UCSD-AML1 (cell line): ENCODE measurements around the gene ST7L.
"Not testable (repeated sequence)": the region's sequence is repeated elsewhere in the genome, so short reads cannot be mapped to it uniquely, and the experiment has no call there.

ENCODE experiments used
- DNase-seq: peaks from one replicate; lab custom pipeline; 2025; ENCODE audit not compliant: unreplicated experiment; lab: John Stamatoyannopoulos, UW

ST7L gene

GRCh38 chr1:112618721-112619517 is at the start of gene ST7L:
Gene ST7L, minus strand, starts transcription at chr1:112619141. Its CDS starts 28 bp downstream, at chr1:112619113.
- peak; percentile 73 for DNase-seq

GRCh38 chr1:112666946-112667345 is 48.0 kb upstream of the ST7L start:
- DNase-seq = no peak

- DNase-seq = no peak
These were observed 46.9 kb upstream of the ST7L start for GRCh38 chr1:112665857-112666256.

GRCh38 chr1:112651205-112651604 is 32.3 kb upstream of the ST7L start:
- DNase-seq = no peak

- no peak for DNase-seq
These were observed 27.3 kb upstream of the ST7L start for GRCh38 chr1:112646225-112646624.

- no peak for DNase-seq
These were observed 24.1 kb upstream of the ST7L start for GRCh38 chr1:112643080-112643479.

- not testable (repeated sequence) for DNase-seq
These were observed 21.5 kb upstream of the ST7L start for GRCh38 chr1:112640437-112640836.

- DNase-seq = no peak
These were observed 19.1 kb upstream of the ST7L start for GRCh38 chr1:112638110-112638428.

- DNase-seq = no peak
These were observed 18.5 kb upstream of the ST7L start for GRCh38 chr1:112637254-112638109.

GRCh38 chr1:112636597-112637253 is 17.8 kb upstream of the ST7L start:
- DNase-seq = no peak

- no peak for DNase-seq
These were observed 17.1 kb upstream of the ST7L start for GRCh38 chr1:112636056-112636455.

- no peak for DNase-seq
These were observed 15.4 kb upstream of the ST7L start for GRCh38 chr1:112634367-112634766.

GRCh38 chr1:112633628-112634027 is 14.7 kb upstream of the ST7L start:
- no peak for DNase-seq

GRCh38 chr1:112629256-112629655 is 10.3 kb upstream of the ST7L start:
- DNase-seq = no peak

GRCh38 chr1:112628516-112628915 is 9.6 kb upstream of the ST7L start:
- no peak for DNase-seq

- DNase-seq = no peak
These were observed 7.9 kb upstream of the ST7L start for GRCh38 chr1:112626887-112627286.

- DNase-seq = no peak
These were observed 7.3 kb upstream of the ST7L start for GRCh38 chr1:112626193-112626592.

GRCh38 chr1:112625696-112626095 is 6.8 kb upstream of the ST7L start:
- no peak for DNase-seq

- not testable (repeated sequence) for DNase-seq
These were observed 5.6 kb upstream of the ST7L start for GRCh38 chr1:112624493-112624892.

GRCh38 chr1:112620377-112620695 is 1.4 kb upstream of the ST7L start:
- no peak for DNase-seq

GRCh38 chr1:112619518-112620376 is 806 bp upstream of the ST7L start, which contains the start of gene CAPZA1:
Gene CAPZA1, plus strand, starts transcription at chr1:112619832. Its CDS starts 13 bp downstream, at chr1:112619845.
- DNase-seq = peak; percentile 93
